K562 (cell line): ENCODE data around the gene PLK4. TPM values are rescaled to one million over a fixed set of nuclear protein-coding genes. Genes with fewer than 3 reads are reported as not detected.

Experiments
- ATAC-seq: fragments of 200-7000 bp; cut with Tn5 transposase; 3 replicates; pipeline ENCODE4 v1.9.1; 2020; ENCODE audit warnings: moderate library complexity
- BruUV-seq: library from RNA; stranded (reverse); fragments of 400-500 nt; replicated peaks from 2 replicates; lab custom pipeline; 2021; lab: Mats Ljungman, UMichigan
- CTCF ChIA-PET: fragments of 300-600 bp; formaldehyde crosslinking; extraction: SDS; loops from one replicate; lab custom pipeline; 2021; ENCODE audit warnings: low intra/inter-chr PET ratio; lab: Yijun Ruan, JAX
- POLR2A ChIA-PET: fragments of 300-600, 350-650 bp; sonication (Branson Sonifier 250); formaldehyde crosslinking; extraction: SDS; loops from one replicate; lab custom pipeline; 2021; ENCODE audit warnings: antibody characterized with exemption, inconsistent platforms; lab: Yijun Ruan, JAX
- DNase-seq, 4 experiments: peaks; one replicate each; pipeline versions ENCODE4 v3.0.0 to v3.0.0-alpha.2; 2011 to 2018; ENCODE audit warnings: low spot score in 3 of 4, mixed read lengths in 3 of 4; ENCODE audit errors: extremely low read depth in 1 of 4
- FAIRE-seq: peaks from 2 replicates; lab custom pipeline; 2011; peaks lifted over from hg19 to GRCh38; lab: Jason Lieb, UNC
- H2AFZ ChIP-seq: 2 replicates; pipeline ENCODE4 v1.6.0; 2011; ENCODE audit warnings: low read depth, low read length, control low read depth, inconsistent platforms
- H3K27ac ChIP-seq: fragments of 200-600 bp; 3 replicates; pipeline ENCODE4 v1.8.0; 2011; ENCODE audit warnings: low read depth, mild to moderate bottlenecking, control low read depth, inconsistent platforms, low read length, moderate library complexity, mixed read lengths; ENCODE audit errors: extremely low read depth
- H3K27me3 ChIP-seq, 2 experiments: fragments of 300-600 bp in 1 of 2; 2 replicates in 1 of 2; 3 replicates in 1 of 2; pipeline versions ENCODE4 v1.6.0 to v1.8.0; 2011; ENCODE audit warnings: inconsistent platforms in 2 of 2, low read length in 2 of 2, mild to moderate bottlenecking in 1 of 2, mixed read lengths in 1 of 2, moderate library complexity in 1 of 2; ENCODE audit not compliant: control insufficient read depth in 2 of 2, insufficient read depth in 2 of 2
- H3K36me3 ChIP-seq: fragments of 300-600 bp; 3 replicates; pipeline ENCODE4 v1.8.0; 2011; ENCODE audit warnings: mild to moderate bottlenecking, low read length, inconsistent platforms; ENCODE audit not compliant: control insufficient read depth, insufficient read depth
- H3K4me1 ChIP-seq, 2 experiments: fragments of 200-600 bp in 1 of 2; replicated peaks in 1 of 2; 2 replicates in 1 of 2; 3 replicates in 1 of 2; pipeline versions ENCODE4 v1.5.1 to v1.8.0; 2011; ENCODE audit warnings: inconsistent platforms in 2 of 2, low read length in 2 of 2, mild to moderate bottlenecking in 1 of 2, mixed read lengths in 1 of 2, moderate library complexity in 1 of 2; ENCODE audit not compliant: control insufficient read depth in 2 of 2, insufficient read depth in 2 of 2
- H3K4me2 ChIP-seq: 2 replicates; pipeline ENCODE4 v1.6.1; 2011; ENCODE audit warnings: low read length, control low read depth, inconsistent platforms, mixed read lengths; ENCODE audit not compliant: insufficient read depth
- H3K4me3 ChIP-seq: fragments of 200-600 bp; sonication (generic), shearing (Covaris generic); 2 replicates; pipeline ENCODE4 v1.5.1; 2016; ENCODE audit warnings: control low read depth, inconsistent platforms
- H3K79me2 ChIP-seq: fragments of 200-600 bp; 3 replicates; pipeline ENCODE4 v1.8.0; 2011; ENCODE audit warnings: low read length, inconsistent platforms; ENCODE audit not compliant: control insufficient read depth, insufficient read depth
- H3K9ac ChIP-seq, 2 experiments: 2 replicates each; pipeline versions ENCODE4 v1.6.0 to v1.6.1; 2011; ENCODE audit warnings: low read depth in 2 of 2, low read length in 2 of 2, control low read depth in 1 of 2, inconsistent platforms in 1 of 2, mild to moderate bottlenecking in 1 of 2, mixed read lengths in 1 of 2; ENCODE audit not compliant: insufficient read depth in 1 of 2
- H3K9me1 ChIP-seq: one replicate; pipeline ENCODE4 v1.6.0; 2011; ENCODE audit warnings: inconsistent platforms, mild to moderate bottlenecking, low read length, moderate library complexity; ENCODE audit not compliant: control insufficient read depth, insufficient read depth
- H3K9me3 ChIP-seq: replicated peaks from 2 replicates; pipeline ENCODE4 v1.5.1; 2011; ENCODE audit warnings: low read depth, low read length, inconsistent platforms; ENCODE audit not compliant: control insufficient read depth, insufficient read depth
- H4K20me1 ChIP-seq: replicated peaks from 2 replicates; pipeline ENCODE4 v1.6.1; 2011; ENCODE audit warnings: low read length, inconsistent platforms, mixed read lengths; ENCODE audit not compliant: control insufficient read depth, insufficient read depth
- CREBBP ChIP-seq: IDR thresholded peaks from one replicate; pipeline ENCODE4 v1.6.1; 2012; ENCODE audit warnings: low read depth, mild to moderate bottlenecking, control low read depth, inconsistent platforms, low read length
- CTCF ChIP-seq, 3 experiments: IDR thresholded peaks in 2 of 3; conservative IDR thresholded peaks in 1 of 3; 2 replicates each; pipeline ENCODE4 v1.5.1; 2011 to 2012; ENCODE audit warnings: low read length in 3 of 3, mild to moderate bottlenecking in 3 of 3, control low read depth in 2 of 3, improper control_type of control experiment in 1 of 3, inconsistent platforms in 1 of 3, low read depth in 1 of 3, mixed read lengths in 1 of 3, moderate library complexity in 1 of 3; ENCODE audit not compliant: insufficient read depth in 2 of 3
- FOXP1 ChIP-seq: sonication (generic); formaldehyde crosslinking; IDR thresholded peaks from 2 replicates; pipeline ENCODE4 v1.8.0; 2022; ENCODE audit warnings: mild to moderate bottlenecking, missing genetic modification reagents
- MAZ ChIP-seq, 2 experiments: fragments of 450-650 bp in 1 of 2; sonication (generic) in 1 of 2; formaldehyde crosslinking; IDR thresholded peaks in 1 of 2; conservative IDR thresholded peaks in 1 of 2; 2 replicates each; pipeline versions ENCODE4 v1.4.0 to v1.5.0; 2020; ENCODE audit warnings: mild to moderate bottlenecking in 1 of 2, missing genetic modification reagents in 1 of 2
- RAD21 ChIP-seq, 2 experiments: fragments of 250-450 bp in 1 of 2; fragments of 450-650 bp in 1 of 2; sonication (Bioruptor Pico) in 1 of 2; formaldehyde crosslinking in 1 of 2; IDR thresholded peaks in 1 of 2; conservative IDR thresholded peaks in 1 of 2; 2 replicates each; pipeline versions ENCODE4 v1.4.0 to v1.8.0; 2020 to 2022; ENCODE audit warnings: mild to moderate bottlenecking in 2 of 2, moderate library complexity in 1 of 2
- TSC22D4 ChIP-seq: fragments of 450-650 bp; IDR thresholded peaks from 2 replicates; pipeline ENCODE4 v1.6.1; 2016; ENCODE audit warnings: missing genetic modification characterization, missing biosample characterization, control low read depth
- ZNF431 ChIP-seq: sonication (generic); formaldehyde crosslinking; IDR thresholded peaks from 2 replicates; pipeline ENCODE4 v1.8.0; 2022; ENCODE audit warnings: mild to moderate bottlenecking, missing genetic modification reagents
- ZNF699 ChIP-seq: fragments of 250-450 bp; sonication (Bioruptor Pico); IDR thresholded peaks from 2 replicates; pipeline ENCODE4 v1.8.0; 2021; ENCODE audit warnings: mild to moderate bottlenecking, moderate library complexity; ENCODE audit not compliant: insufficient replicate concordance
- WGBS: fragments of 100-300 bp; shearing (Covaris generic); methylation state at CpG from one replicate; pipeline ENCODE4 v1.1.6; 2016; ENCODE audit warnings: low coverage, mixed read lengths; ENCODE audit not compliant: insufficient coverage; ENCODE audit errors: missing lambda C conversion rate; 5-methylcytosine and 5-hydroxymethylcytosine counted together
- in situ Hi-C: fragments of 300-500 bp; cut with MboI; formaldehyde crosslinking; loops from 4 replicates; pipeline ENCODE4 v1.15.0; 2018; ENCODE audit warnings: inconsistent platforms, mixed read lengths
- intact Hi-C: fragments of 100-400 bp; cut with micrococcal nuclease; formaldehyde crosslinking; loops from 2 replicates; pipeline ENCODE4 v1.14.2; 2022
- polyA plus RNA-seq, 8 experiments: library from polyadenylated mRNA; depleted of rRNA in 4 of 8; stranded (reverse) in 5 of 8; unstranded in 3 of 8; fragments of >200 nt; fragmentation: Nextera tagmentation in 2 of 8; fragmentation: Illumina TruSeq in 1 of 8; extraction: Ambion mirVana in 2 of 8; extraction: Trizol in 1 of 8; gene quantifications; 2 replicates each; pipeline versions ENCODE4 v1.2.1 to v1.2.3, GENCODE V29; 2011 to 2014; ENCODE audit warnings: inconsistent platforms in 1 of 8, missing spikeins in 1 of 8
- total RNA-seq, 7 experiments: library from RNA; depleted of rRNA in 6 of 7; stranded (reverse); fragments of >200 nt in 6 of 7; fragmentation: Illumina TruSeq in 2 of 7; extraction: Trizol in 2 of 7; gene quantifications; 2 replicates each; pipeline versions ENCODE4 v1.2.1 to v1.2.3, GENCODE V29; 2011 to 2021; ENCODE audit warnings: low replicate concordance in 1 of 7

Gene PLK4
- total and polyA plus RNA-seq, 9 of the 15 experiments (the other 6 are each of a cell fraction or from before 2014, with no cell fraction given), result 16.2 to 95.3 (median 54.3) TPM

DNA sequence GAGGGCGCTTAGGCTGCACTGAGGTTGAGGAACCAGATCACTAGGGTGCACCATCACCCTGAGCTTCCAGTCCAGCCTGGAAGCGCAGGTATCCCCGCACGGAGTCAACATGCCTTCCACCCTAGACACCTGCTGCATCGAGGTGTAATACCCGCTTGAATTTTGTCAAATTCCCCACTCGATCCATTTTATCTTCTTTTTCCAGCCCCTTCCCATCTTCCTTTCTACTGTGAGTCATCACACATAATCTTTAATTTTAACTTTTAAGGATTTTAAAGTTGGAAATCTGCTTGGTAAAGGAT, 821 bp downstream of the PLK4 start:
- BruUV-seq, result no TSS peak

More for the DNA sequence above, 821 bp downstream of the PLK4 start:
- Histone ChIP-seq H4K20me1 (no peaks in the 10 kb centered on the region), H3K9me3 (no peaks in the 10 kb centered on the region), H3K27ac (peak overlapping the region; percentile 99), H3K9me1 (no peaks in the 10 kb centered on the region), H3K9ac (peak overlapping the region; percentile 99), H3K27me3 (no peaks in the 10 kb centered on the region), H3K4me3 (peak overlapping the region; percentile 78), H3K36me3 (peaks cover 49% of the 10 kb centered on the region), H3K79me2 (peaks cover 73% of the 10 kb centered on the region), H3K4me1 (peaks cover 8 to 11% of the 10 kb centered on the region in 2 experiments; a peak in 3 of 5 replicates), H3K4me2 (peak overlapping the region; percentile 91), H2AFZ (peak overlapping the region; percentile 98)
- no peak for DNase-seq
- POLR2A ChIA-PET, result interaction anchor here (0.6 to 3.4 kb wide), 9 partner anchors 8 to 1401 kb away, joined by 3 to 12 read pairs (median 3); partner anchors contain the start of genes ABHD18 and MFSD8
- in situ Hi-C loops, result no loop called here
- WGBS, result 3% methylated on average over 7 of the region's 7 CpGs
- no peak for TF ChIP-seq TSC22D4 (tag)
- peak in 1 of 3 experiments; percentile 25; a peak in 1 of 6 replicates for TF ChIP-seq CTCF (IDR thresholded peaks at IDR 0.05 in 2 of 3, conservative IDR thresholded peaks at IDR 0.05 in 1 of 3; ENCODE audit: insufficient read depth in 2 of 3, low read depth in 1 of 3, low read length in 3 of 3)
- peak in 1 of 2 experiments; percentile 11; a peak in 1 of 4 replicates for TF ChIP-seq RAD21 (CRISPR knock-in tag; conservative IDR thresholded peaks at IDR 0.05 in 1 of 2, IDR thresholded peaks at IDR 0.05 in 1 of 2)
- TF ChIP-seq ZNF699 (CRISPR knock-in tag), result no peak
- TF ChIP-seq FOXP1 (CRISPR knock-in tag), result 0 out of 2 replicates have a peak, but pooled peaks have one; percentile 6
- no peak for TF ChIP-seq MAZ (CRISPR knock-in tag; conservative IDR thresholded peaks at IDR 0.05 in 1 of 2, IDR thresholded peaks at IDR 0.05 in 1 of 2)
- peak; percentile 52; the same call in 1 of the 2 replicates for TF ChIP-seq ZNF431
- no peak for TF ChIP-seq CREBBP
- FAIRE-seq, result peak; percentile 84
- CTCF ChIA-PET, result no interaction called here
- peak; percentile 81 for ATAC-seq
- intact Hi-C loops, result loop anchor here (1.0 to 10.0 kb wide), 4 partner anchors 49 to 183 kb away; partner anchors contain the start of genes ABHD18, HSPA4L, LARP1B and MFSD8
